HG03520 (cell line): ENCODE measurements around the gene ZNF511.
A peak's percentile ranks its signal among the peaks of the same experiment; 100 is the strongest.

Source experiments
- ATAC-seq: cut with Tn5 transposase; IDR thresholded peaks from one replicate; pipeline ENCODE4 v1.9.1; 2021; ENCODE audit warnings: mild to moderate bottlenecking, moderate library complexity; ENCODE audit not compliant: unreplicated experiment

Gene ZNF511

GRCh38 chr10:133289761-133290160, 19.0 kb upstream of the ZNF511 start:
- no peak for ATAC-seq

GRCh38 chr10:133292919-133293809, 15.6 kb upstream of the ZNF511 start:
- no peak for ATAC-seq

DNA sequence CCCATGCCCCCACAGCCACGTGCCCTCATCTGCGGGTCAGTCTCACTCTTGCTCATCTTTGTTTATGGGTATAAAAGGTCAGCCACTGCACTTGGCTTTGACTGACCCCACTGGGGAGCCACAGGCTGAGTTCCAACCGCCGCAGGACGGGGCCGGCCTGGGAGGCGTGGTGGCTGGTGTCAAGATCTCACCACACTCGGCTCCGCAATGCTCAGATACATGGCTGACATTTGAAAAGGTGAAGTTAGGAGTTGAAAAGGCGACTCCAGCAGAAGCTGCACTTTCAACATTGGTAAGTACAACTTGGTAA, 14.9 kb upstream of the ZNF511 start:
- ATAC-seq: no peak

- no peak for ATAC-seq
These were observed 14.5 kb upstream of the ZNF511 start for GRCh38 chr10:133294189-133294588.

- no peak for ATAC-seq
These were observed 13.0 kb upstream of the ZNF511 start for GRCh38 chr10:133295426-133296320.

DNA sequence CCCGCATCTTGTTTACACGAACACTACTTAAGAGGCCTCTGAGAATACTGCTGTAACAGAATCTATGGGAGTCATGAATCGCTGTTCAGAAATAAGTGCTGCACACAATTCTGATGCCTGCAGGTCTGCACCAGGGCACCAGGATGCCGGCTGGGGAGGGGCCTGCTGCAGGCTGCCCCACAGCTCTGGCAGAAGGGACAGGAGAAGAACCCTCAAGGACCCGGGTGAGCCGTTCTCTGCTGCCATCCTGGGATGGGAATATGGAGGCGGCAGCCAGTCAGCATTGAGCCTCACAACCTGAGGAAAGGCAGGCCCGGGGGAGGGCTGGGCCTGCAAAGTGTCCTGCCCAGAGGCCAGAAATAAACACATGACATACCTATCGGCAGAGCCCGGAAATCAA, 11.2 kb upstream of the ZNF511 start:
- ATAC-seq: no peak

DNA sequence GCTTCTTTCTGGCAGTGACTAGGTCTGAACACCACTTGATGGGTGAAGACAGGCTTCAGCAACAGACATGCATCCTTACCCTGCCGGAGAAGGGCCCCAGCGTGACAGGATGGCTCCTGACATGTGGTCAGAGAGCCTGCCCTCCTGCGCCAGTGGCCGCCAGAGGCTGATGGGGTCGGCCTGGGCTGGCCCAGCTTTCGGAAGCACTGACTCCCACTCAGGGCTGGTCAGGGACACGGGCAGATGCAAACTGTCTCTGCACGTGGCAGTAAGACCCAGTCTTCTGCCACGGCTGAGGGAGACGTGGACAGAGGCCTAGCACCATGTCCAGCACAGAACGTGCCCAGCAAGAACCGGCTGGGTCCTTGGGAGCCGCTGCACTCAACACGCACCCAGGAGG, 10.2 kb upstream of the ZNF511 start:
- no peak for ATAC-seq

DNA sequence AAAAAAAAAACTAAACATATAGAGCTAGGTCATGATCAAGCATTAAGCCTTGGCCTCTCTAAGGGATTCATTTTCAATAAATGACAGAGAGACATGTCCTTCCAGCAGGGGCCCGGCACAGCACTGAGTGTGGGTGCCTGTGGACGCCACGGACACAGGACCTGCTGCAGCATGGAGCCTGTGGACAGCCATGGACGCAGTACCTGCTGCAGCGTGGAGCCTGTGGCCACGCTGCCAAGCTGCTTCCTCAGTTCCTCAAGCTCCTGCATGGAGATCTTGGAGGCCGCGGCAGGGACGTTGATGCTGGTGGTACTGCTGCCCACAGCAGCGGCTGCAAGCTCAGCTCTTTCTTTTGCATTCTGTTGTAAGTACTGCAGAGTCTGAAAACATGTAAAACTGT, 9.5 kb upstream of the ZNF511 start:
- no peak for ATAC-seq

DNA sequence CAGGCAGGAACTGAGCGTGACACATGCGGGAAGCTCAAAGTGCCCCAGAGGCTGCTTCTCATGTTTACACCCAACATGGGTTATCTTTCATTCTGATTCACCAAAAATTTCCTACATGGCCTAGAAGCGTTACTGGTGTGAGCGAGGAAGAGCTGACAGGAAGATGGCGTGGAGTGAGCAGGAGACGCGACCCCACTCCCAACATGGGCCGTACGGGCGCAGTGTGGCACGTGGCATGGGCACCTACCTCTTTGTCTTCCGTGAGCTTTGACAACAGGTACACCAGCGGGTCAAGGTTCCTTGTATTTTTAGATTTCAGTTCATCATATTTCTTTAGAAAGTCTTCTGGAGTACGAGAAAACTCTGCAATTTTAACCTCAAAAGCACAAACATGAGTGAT, 9.0 kb upstream of the ZNF511 start:
- ATAC-seq: no peak

DNA sequence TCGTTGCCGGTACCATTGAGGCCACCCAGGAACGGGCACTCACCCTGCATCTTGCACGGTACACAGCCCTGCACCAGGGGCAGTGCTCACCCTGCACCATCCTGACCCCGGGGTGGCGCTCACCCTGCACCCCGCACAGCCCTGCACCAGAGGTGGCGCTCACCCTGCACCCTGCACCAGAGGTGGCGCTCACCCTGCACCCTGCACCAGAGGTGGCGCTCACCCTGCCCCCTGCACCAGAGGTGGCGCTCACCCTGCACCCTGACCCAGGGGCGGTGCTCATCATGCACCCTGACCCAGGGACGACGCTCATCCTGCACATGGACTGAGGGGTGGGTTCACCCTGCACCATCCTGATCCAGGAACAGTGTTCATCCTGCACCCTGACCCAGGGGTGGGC, 6.5 kb upstream of the ZNF511 start:
- no peak for ATAC-seq

GRCh38 chr10:133303206-133303605, 5.5 kb upstream of the ZNF511 start:
- ATAC-seq: no peak

DNA sequence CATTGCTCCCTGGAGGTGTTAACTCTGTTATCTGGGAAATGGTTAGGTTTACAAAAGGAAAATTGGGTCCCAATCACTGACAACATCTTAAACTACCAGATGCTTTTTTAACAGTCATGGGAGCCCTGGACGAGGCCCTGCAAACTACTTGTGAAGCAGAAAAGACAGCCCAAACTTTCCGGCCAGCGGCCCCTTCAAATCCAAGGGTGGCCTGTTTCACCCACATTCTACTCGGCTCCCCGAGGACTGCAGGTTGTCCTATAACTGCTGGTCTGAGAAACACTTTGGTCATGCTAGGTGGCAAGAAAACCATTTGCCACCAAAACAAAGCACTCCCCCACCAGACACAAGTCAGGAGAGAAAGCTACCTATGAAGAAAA, 2.6 kb upstream of the ZNF511 start:
- ATAC-seq: no peak

DNA sequence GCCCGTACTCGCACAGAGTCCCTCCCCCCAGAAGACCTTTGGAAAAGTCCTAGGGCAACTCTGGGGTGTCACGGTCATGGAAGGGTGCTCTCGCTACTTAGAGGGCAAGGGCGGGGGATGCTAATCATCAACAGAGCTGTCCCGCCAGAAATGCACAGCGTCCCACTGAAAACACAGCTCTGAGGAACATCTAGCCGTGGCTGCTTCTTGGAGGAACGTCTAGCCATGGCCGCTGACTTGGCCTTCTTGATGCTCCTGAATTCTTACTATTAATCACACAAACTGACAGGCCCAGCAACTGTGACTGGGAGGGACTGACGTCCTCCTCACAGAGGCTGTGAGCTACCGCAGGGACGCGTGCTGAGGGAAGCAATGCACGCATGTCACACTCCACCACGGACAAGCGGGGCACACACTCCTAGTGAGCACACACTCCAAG, 1.8 kb upstream of the ZNF511 start:
- ATAC-seq: no peak

GRCh38 chr10:133307776-133308420, 816 bp upstream of the ZNF511 start:
- peak; percentile 42 for ATAC-seq

DNA sequence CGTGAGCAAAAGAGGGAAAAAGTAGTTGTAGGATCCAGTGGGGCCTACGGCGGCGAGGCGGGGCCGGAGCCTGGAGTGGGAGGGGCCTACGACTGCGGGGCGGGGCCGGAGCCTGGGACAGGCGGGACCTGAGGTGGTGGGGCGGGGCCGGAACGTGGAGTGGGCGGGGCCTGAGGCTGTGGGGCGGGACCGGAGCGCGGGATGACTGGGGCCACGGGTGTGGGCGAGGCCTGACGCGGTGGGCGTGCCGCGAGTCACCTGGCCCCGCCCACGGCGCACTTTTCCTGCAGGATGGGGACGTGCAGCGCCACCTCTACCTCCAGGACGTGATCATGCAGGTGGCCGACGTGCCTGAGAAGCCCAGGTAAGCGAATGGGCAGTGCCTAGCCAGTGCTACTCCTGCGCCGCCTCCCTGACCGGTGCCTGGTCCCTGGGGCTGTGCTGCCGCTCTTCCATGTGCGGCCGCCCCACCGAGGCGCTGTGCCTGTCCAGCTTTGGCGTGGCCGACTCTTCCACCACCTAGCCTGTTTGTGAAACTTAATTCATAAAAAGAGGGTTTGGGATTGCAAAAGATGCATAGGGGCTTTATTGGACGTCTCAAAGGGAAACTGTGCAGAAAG, 496 bp downstream of the ZNF511 start:
- peak; percentile 69 for ATAC-seq

DNA sequence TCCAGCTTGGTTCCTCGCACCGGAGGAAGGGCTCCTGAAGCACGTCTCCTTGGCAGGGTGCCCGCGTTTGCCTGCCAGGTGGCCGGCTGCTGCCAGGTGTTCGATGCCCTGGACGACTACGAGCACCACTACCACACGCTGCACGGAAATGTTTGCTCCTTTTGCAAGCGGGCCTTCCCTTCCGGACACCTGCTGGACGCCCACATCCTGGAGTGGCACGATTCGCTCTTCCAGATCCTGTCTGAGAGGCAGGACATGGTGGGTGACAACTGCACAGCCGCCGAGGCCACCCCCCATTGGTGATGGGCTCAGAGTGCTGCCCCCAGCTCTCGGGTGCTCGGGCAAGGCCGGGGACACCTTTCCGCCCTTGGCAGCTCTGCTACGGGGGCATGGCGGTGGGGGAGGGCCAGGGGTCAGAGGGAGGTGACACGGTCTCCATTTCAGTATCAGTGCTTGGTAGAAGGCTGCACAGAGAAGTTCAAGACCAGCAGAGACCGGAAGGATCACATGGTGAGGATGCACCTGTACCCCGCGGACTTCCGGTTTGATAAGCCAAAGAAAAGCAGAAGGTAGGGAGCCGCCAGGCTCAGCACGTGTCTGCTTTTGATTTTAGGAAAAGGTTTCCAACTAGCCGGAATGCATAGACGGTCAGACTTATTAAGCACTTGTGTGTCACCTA, 1.1 kb downstream of the ZNF511 start:
- ATAC-seq: no peak

DNA sequence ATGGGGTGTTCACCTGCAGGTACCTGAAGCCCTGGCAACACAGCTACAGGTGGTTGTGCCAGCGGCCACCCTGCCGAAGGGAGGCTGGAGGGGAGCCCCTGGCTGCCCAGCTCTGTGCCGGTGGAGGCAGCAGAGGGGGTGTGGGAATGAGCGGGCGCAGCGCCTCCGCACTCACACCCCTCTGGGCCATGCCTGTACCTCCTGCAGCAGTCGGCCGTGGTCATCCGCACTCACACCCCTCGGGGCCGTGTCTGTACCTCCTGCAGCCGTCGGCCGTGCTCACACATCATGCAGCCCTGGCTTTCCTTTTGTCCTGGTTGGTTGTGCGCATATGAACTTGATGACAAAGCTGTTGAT, 1.7 kb downstream of the ZNF511 start:
- ATAC-seq: no peak

DNA sequence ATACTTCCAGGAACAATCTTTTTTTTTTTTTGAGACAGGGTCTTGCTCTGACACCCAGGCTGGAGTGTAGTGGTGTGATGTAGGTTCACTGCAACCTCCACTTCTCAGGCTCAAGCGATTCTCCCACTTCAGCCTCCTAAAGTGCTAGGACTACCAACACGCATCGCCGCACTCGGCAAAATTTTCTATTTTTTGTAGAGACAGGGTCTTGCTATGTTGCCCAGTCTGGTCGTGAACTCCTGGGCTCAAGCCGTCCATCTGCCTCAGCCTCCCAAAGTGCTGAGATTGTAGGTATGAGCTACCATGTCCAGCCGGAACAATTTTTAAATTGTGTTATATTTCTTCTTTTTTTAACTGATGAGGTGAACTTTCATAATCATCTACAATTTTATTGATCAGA, 2.1 kb downstream of the ZNF511 start:
- no peak for ATAC-seq

DNA sequence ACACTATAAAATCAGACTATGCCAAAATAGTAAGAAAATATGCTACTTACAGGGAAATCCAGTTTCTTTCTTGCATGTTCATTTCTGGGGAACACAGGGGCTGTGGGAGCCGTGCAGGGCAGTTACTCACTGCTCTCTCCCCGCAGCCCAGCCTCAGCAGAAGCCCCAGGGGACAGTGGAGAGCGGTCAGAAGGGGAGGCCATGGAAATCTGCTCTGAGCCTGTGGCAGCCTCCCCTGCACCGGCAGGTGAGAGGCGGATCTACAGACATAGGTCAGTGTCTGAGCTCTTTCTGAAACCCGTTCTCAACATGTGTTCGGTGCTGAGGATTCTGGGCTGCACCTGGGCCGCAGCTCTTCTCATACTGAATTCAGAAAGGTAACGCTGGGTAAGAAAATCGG, 2.9 kb downstream of the ZNF511 start:
- no peak for ATAC-seq

DNA sequence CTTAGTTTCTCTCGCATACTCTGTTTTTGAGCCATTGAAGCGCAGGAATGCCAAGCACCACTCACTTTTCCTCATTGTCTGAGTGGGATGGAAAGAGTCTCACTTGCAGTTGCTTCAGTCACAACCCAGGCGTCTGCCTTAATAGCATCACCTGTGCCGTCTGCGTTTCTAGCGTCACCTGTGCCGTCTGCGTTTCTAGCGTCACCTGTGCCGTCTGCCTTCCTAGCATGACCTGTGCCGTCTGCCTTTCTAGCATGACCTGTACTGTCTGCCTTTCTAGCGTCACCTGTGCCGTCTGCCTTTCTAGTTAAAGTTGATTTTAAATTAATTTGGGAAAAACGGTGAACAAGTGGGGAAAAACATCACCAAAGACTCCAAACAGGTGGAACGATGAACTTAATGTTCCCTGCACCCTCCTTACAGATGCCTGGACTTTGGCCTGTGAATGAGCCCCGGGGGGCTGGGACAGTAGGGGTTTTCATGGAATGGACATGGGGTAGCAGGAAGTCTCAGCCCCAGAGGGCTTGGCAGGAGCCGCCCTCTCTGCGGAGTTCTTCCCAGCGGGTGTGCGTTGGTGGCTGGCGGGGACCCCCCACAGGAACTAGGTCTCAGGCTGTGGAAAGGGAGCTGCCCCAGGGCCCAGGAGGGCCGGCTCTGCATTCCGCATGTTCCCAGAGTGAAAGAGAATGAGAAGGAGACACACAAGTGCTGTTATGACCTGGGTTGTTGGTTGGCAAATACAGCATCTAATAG, 3.5 kb downstream of the ZNF511 start:
- ATAC-seq: no peak
